NCI-H2227 (cell line): ENCODE data around the gene UGT8.
A peak's percentile ranks its signal among the peaks of the same experiment; 100 is the strongest.
"Not testable (repeated sequence)": the region's sequence is repeated elsewhere in the genome, so short reads cannot be mapped to it uniquely, and the experiment has no call there.

Experiments
- DNase-seq: peaks from one replicate; lab custom pipeline; 2025; ENCODE audit not compliant: unreplicated experiment; lab: John Stamatoyannopoulos, UW

The UGT8 gene

GRCh38 chr4:114598191-114599121, at the start of gene UGT8:
TSS of gene UGT8 (plus strand) at chr4:114598807. CDS start at chr4:114622881, 24,074 bp downstream.
- peak; percentile 80 for DNase-seq

- no peak for DNase-seq
Measured at GRCh38 chr4:114549638-114550037, 49.0 kb upstream of the UGT8 start.

GRCh38 chr4:114558446-114559020, 40.1 kb upstream of the UGT8 start:
- no peak for DNase-seq

GRCh38 chr4:114561590-114561989, 37.0 kb upstream of the UGT8 start:
- no peak for DNase-seq

GRCh38 chr4:114562176-114562904, 36.3 kb upstream of the UGT8 start:
- no peak for DNase-seq

GRCh38 chr4:114563536-114564315, 34.9 kb upstream of the UGT8 start:
- no peak for DNase-seq

GRCh38 chr4:114577386-114577785, 21.2 kb upstream of the UGT8 start:
- no peak for DNase-seq

- no peak for DNase-seq
Measured at GRCh38 chr4:114582621-114583020, 16.0 kb upstream of the UGT8 start.

- DNase-seq = no peak
Measured at GRCh38 chr4:114588305-114588704, 10.3 kb upstream of the UGT8 start.

- DNase-seq = not testable (repeated sequence)
Measured at GRCh38 chr4:114590360-114590759, 8.2 kb upstream of the UGT8 start.

- DNase-seq = no peak
Measured at GRCh38 chr4:114593526-114593925, 5.1 kb upstream of the UGT8 start.

GRCh38 chr4:114595207-114595606, 3.4 kb upstream of the UGT8 start:
- no peak for DNase-seq

GRCh38 chr4:114595921-114596320, 2.7 kb upstream of the UGT8 start:
- DNase-seq = no peak

GRCh38 chr4:114597410-114598115, 1.0 kb upstream of the UGT8 start:
- peak; percentile 13 for DNase-seq

- DNase-seq = peak; percentile 39
Measured at GRCh38 chr4:114599231-114599902, 760 bp downstream of the UGT8 start.

GRCh38 chr4:114599903-114600552, 1.4 kb downstream of the UGT8 start:
- DNase-seq = no peak

- DNase-seq = no peak
Measured at GRCh38 chr4:114600672-114601071, 2.1 kb downstream of the UGT8 start.

GRCh38 chr4:114601304-114602052, 2.9 kb downstream of the UGT8 start:
- DNase-seq = no peak

- DNase-seq = no peak
Measured at GRCh38 chr4:114603497-114603896, 4.9 kb downstream of the UGT8 start.
